Astrocyte (in vitro differentiated cells and primary cell): ENCODE measurements around the gene TRPM3. TPM values are rescaled to one million over a fixed set of nuclear protein-coding genes. Genes with fewer than 3 reads are reported as not detected.

Experiments used
- DNase-seq: peaks from one replicate; pipeline ENCODE4 v3.0.0-alpha.2; 2010; ENCODE audit warnings: low read depth
- FAIRE-seq: peaks from 2 replicates; lab custom pipeline; 2011; peaks lifted over from hg19 to GRCh38; lab: Jason Lieb, UNC
- H2AFZ ChIP-seq: 2 replicates; pipeline ENCODE4 v1.6.0; 2012; ENCODE audit warnings: low read depth, low read length, inconsistent platforms
- H3K27ac ChIP-seq: 2 replicates; pipeline ENCODE4 v1.5.1; 2011; ENCODE audit warnings: low read depth, low read length, inconsistent platforms
- H3K27me3 ChIP-seq: 2 replicates; pipeline ENCODE4 v1.6.0; 2011; ENCODE audit warnings: low read length, inconsistent platforms; ENCODE audit not compliant: insufficient read depth
- H3K36me3 ChIP-seq: 2 replicates; pipeline ENCODE4 v1.5.1; 2011; ENCODE audit warnings: low read length, inconsistent platforms; ENCODE audit not compliant: insufficient read depth
- H3K4me1 ChIP-seq: 2 replicates; pipeline ENCODE4 v1.5.1; 2011; ENCODE audit warnings: low read length, inconsistent platforms; ENCODE audit not compliant: insufficient read depth
- H3K4me2 ChIP-seq: 2 replicates; pipeline ENCODE4 v1.6.0; 2012; ENCODE audit warnings: low read length, inconsistent platforms
- H3K4me3 ChIP-seq: 2 replicates; pipeline ENCODE4 v1.5.1; 2011; ENCODE audit warnings: low read depth, mild to moderate bottlenecking, low read length, inconsistent platforms; ENCODE audit not compliant: insufficient read depth
- H3K79me2 ChIP-seq: 2 replicates; pipeline ENCODE4 v1.6.0; 2012; ENCODE audit warnings: mild to moderate bottlenecking, low read length, inconsistent platforms; ENCODE audit not compliant: insufficient read depth
- H3K9ac ChIP-seq: 2 replicates; pipeline ENCODE4 v1.6.0; 2012; ENCODE audit warnings: mild to moderate bottlenecking, low read length, inconsistent platforms
- H3K9me3 ChIP-seq: 2 replicates; pipeline ENCODE4 v1.5.1; 2012; ENCODE audit warnings: low read depth, mild to moderate bottlenecking, low read length, inconsistent platforms; ENCODE audit not compliant: insufficient read depth
- H4K20me1 ChIP-seq: 2 replicates; pipeline ENCODE4 v1.6.0; 2012; ENCODE audit warnings: low read length, inconsistent platforms; ENCODE audit not compliant: insufficient read depth
- H3K27ac Mint-ChIP-seq: one replicate; pipeline ENCODE4 v1.8.0; 2021; ENCODE audit warnings: mild to moderate bottlenecking, mixed read lengths; ENCODE audit not compliant: unreplicated experiment
- H3K27me3 Mint-ChIP-seq: one replicate; pipeline ENCODE4 v1.8.0; 2021; ENCODE audit warnings: low read depth, mixed read lengths; ENCODE audit not compliant: unreplicated experiment
- H3K36me3 Mint-ChIP-seq: one replicate; pipeline ENCODE4 v1.8.0; 2021; ENCODE audit warnings: low read depth, mixed read lengths; ENCODE audit not compliant: unreplicated experiment
- H3K4me1 Mint-ChIP-seq: one replicate; pipeline ENCODE4 v1.8.0; 2021; ENCODE audit warnings: low read depth, mixed read lengths; ENCODE audit not compliant: unreplicated experiment
- H3K4me3 Mint-ChIP-seq: one replicate; pipeline ENCODE4 v1.8.0; 2021; ENCODE audit warnings: mild to moderate bottlenecking, moderate library complexity, mixed read lengths; ENCODE audit not compliant: unreplicated experiment
- H3K9me3 Mint-ChIP-seq: one replicate; pipeline ENCODE4 v1.8.0; 2021; ENCODE audit warnings: mild to moderate bottlenecking, mixed read lengths; ENCODE audit not compliant: unreplicated experiment
- EZH2 ChIP-seq: IDR thresholded peaks from 2 replicates; pipeline ENCODE4 v1.6.1; 2012; ENCODE audit warnings: mild to moderate bottlenecking, low read length, inconsistent platforms; ENCODE audit not compliant: insufficient read depth
- total RNA-seq: library from RNA; stranded (reverse); gene quantifications from 2 replicates; pipeline ENCODE4 v1.2.1, GENCODE V29; 2021
- TF ChIP-seq, protein P1 (sequence below): IDR thresholded peaks from 2 replicates; pipeline ENCODE4 v1.5.1; 2011; ENCODE audit warnings: low read depth, mild to moderate bottlenecking, inconsistent platforms, low read length, moderate library complexity; ENCODE audit not compliant: insufficient read depth

The TRPM3 gene
- total RNA-seq, 1 donor from 2014 or later: 0.14 TPM

DNA sequence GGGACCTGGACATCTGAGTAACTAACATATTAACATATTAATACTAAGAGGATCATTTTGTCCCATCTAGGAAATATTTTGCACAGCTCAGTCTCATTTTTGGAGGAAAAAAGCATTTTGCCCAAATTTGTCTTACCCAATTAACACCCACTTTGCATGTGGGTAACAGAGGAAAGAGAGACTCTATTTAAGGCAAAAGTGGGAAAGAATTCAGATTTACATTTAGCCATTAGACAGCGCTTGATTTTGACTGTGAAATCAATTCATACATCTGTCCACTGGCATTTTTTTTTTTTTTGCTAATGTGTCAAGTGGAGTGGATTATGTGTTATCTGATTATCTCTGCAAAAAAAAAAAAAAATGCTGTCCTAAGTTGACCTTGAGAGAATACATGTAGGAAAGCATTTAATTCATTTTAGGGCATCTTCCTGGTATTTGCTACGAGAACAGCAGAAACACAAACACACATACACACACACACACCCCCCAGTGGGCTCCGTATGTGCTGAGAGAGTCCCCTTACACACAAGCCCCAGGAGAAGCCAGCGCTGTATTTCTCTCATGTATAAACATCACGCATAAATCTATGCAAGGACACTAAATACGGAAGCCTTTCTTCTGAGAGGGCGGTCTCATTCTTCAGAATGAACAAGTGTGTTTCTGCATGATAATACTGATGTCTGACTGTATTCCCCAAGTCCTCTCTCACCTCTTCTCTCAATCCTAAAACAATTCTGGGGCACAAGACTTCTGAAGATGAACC, 505.0 kb downstream of the TRPM3 start:
- no peak overlapping the region for H3K4me2 ChIP-seq
- TF ChIP-seq, protein P1, sequence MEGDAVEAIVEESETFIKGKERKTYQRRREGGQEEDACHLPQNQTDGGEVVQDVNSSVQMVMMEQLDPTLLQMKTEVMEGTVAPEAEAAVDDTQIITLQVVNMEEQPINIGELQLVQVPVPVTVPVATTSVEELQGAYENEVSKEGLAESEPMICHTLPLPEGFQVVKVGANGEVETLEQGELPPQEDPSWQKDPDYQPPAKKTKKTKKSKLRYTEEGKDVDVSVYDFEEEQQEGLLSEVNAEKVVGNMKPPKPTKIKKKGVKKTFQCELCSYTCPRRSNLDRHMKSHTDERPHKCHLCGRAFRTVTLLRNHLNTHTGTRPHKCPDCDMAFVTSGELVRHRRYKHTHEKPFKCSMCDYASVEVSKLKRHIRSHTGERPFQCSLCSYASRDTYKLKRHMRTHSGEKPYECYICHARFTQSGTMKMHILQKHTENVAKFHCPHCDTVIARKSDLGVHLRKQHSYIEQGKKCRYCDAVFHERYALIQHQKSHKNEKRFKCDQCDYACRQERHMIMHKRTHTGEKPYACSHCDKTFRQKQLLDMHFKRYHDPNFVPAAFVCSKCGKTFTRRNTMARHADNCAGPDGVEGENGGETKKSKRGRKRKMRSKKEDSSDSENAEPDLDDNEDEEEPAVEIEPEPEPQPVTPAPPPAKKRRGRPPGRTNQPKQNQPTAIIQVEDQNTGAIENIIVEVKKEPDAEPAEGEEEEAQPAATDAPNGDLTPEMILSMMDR: no peak
- TF ChIP-seq EZH2: no peak
- DNase-seq: no peak
- H3K36me3 ChIP-seq: no peaks in the 10 kb centered on the region
- Mint-ChIP-seq H3K4me1 (peaks cover 4% of the 10 kb centered on the region), H3K36me3 (no peaks in the 10 kb centered on the region), H3K27me3 (no peaks in the 10 kb centered on the region), H3K27ac (no peak overlapping the region), H3K4me3 (no peak overlapping the region), H3K9me3 (no peaks in the 10 kb centered on the region)
- no peak for FAIRE-seq
- no peaks in the 10 kb centered on the region for H3K27me3 ChIP-seq
- no peaks in the 10 kb centered on the region for H3K4me1 ChIP-seq
- H3K27ac ChIP-seq: no peak overlapping the region
- no peaks in the 10 kb centered on the region for H3K79me2 ChIP-seq
- H4K20me1 ChIP-seq: no peaks in the 10 kb centered on the region
- no peak overlapping the region for H3K9ac ChIP-seq
- H3K9me3 ChIP-seq: no peaks in the 10 kb centered on the region
- H2AFZ ChIP-seq: no peak overlapping the region
- no peak overlapping the region for H3K4me3 ChIP-seq

DNA sequence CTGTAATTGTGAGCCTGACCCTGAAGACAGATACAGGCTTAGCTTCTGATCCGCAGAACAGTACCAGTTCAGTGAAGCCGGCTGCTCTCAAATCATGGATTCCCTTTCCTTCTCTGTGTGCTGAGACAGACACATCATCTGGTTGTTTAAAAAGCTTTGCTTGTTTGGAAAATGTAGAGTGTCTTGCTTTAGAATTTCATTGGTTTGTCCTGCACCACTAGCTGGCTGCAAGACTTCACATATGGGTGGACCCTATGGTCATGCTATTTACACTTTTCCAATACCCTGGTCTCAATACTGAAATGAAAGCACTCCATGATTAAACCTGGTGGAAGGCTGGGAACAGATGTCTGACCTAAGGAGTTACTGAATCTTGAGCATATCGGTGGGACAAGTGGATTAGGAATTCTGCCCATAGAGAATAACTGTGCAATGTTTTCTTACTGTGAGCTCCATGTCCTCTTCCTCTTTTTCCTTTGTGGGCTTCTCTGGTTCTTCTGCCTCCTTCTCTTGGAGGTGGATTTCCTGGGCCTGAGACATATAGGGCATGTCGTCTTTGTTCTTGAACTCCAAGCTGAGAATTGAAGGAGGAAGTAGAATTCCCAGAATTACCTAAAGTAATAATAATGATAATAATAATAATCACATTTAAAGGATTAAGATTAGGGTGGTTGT, 505.8 kb downstream of the TRPM3 start:
- H3K27me3 ChIP-seq: no peaks in the 10 kb centered on the region
- Mint-ChIP-seq H3K27ac (no peak overlapping the region), H3K9me3 (no peaks in the 10 kb centered on the region), H3K4me1 (peaks cover 4% of the 10 kb centered on the region), H3K4me3 (no peak overlapping the region), H3K36me3 (no peaks in the 10 kb centered on the region), H3K27me3 (no peaks in the 10 kb centered on the region)
- DNase-seq (no peak), FAIRE-seq (no peak)
- H3K4me3 ChIP-seq: no peak overlapping the region
- H3K4me2 ChIP-seq: no peak overlapping the region
- H3K9me3 ChIP-seq: no peaks in the 10 kb centered on the region
- no peaks in the 10 kb centered on the region for H3K79me2 ChIP-seq
- H3K4me1 ChIP-seq: no peaks in the 10 kb centered on the region
- TF ChIP-seq, protein P1: no peak
- no peak for TF ChIP-seq EZH2
- H3K27ac ChIP-seq: no peak overlapping the region
- no peak overlapping the region for H3K9ac ChIP-seq
- H3K36me3 ChIP-seq: no peaks in the 10 kb centered on the region
- H4K20me1 ChIP-seq: no peaks in the 10 kb centered on the region
- H2AFZ ChIP-seq: no peak overlapping the region
